ENCODE measurements around the gene TNFRSF8. TPM values are rescaled to one million over a fixed set of nuclear protein-coding genes. Genes with fewer than 3 reads are reported as not detected.

Gene TNFRSF8
- polyA plus RNA-seq, 1 of the 3 experiments (the other 2 are of a cell fraction): 0.07 TPM

DNA sequence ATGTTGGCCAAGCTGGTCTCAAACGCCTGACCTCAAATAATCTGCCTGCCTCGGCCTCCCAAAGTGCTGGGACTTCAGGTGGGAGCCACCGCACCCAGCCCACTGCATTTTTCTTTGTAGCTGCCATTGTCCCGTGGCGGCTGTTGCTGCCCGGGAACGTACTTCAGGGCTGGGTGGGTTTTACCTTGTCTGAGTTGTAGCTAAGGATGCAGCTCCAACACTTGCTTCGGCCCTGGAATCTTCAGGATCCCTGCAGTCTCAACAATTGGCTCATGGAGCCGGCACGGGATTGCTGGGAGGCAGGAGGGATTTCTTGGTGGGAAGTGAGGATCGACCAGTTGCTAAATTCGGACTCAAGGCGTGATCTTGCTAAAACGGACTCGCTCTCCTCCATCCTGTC lies 10.7 kb downstream of the TNFRSF8 start:
- no peaks in the 10 kb centered on the region for H3K36me3 ChIP-seq (replicated peaks in 1 of 2; ENCODE audit: control insufficient read depth in 1 of 2, insufficient read depth in 2 of 2, low read length in 1 of 2)
- H3K27ac ChIP-seq (ENCODE audit: low read depth in 2 of 2, low read length in 1 of 2): no peak overlapping the region
- no peak overlapping the region for H3K4me2 ChIP-seq
- TF ChIP-seq, protein P1, sequence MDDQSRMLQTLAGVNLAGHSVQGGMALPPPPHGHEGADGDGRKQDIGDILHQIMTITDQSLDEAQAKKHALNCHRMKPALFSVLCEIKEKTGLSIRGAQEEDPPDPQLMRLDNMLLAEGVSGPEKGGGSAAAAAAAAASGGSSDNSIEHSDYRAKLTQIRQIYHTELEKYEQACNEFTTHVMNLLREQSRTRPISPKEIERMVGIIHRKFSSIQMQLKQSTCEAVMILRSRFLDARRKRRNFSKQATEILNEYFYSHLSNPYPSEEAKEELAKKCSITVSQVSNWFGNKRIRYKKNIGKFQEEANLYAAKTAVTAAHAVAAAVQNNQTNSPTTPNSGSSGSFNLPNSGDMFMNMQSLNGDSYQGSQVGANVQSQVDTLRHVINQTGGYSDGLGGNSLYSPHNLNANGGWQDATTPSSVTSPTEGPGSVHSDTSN (IDR thresholded peaks at IDR 0.05): no peak
- no peak for TF ChIP-seq GABPA (IDR thresholded peaks at IDR 0.05; ENCODE audit: low read depth)
- TF ChIP-seq, protein P2, sequence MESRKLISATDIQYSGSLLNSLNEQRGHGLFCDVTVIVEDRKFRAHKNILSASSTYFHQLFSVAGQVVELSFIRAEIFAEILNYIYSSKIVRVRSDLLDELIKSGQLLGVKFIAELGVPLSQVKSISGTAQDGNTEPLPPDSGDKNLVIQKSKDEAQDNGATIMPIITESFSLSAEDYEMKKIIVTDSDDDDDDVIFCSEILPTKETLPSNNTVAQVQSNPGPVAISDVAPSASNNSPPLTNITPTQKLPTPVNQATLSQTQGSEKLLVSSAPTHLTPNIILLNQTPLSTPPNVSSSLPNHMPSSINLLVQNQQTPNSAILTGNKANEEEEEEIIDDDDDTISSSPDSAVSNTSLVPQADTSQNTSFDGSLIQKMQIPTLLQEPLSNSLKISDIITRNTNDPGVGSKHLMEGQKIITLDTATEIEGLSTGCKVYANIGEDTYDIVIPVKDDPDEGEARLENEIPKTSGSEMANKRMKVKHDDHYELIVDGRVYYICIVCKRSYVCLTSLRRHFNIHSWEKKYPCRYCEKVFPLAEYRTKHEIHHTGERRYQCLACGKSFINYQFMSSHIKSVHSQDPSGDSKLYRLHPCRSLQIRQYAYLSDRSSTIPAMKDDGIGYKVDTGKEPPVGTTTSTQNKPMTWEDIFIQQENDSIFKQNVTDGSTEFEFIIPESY (IDR thresholded peaks at IDR 0.05; ENCODE audit: borderline replicate concordance, low read depth): no peak
- TF ChIP-seq RAD21 (IDR thresholded peaks at IDR 0.05; ENCODE audit: low read length): no peak
- TF ChIP-seq FOXM1 (IDR thresholded peaks at IDR 0.05; ENCODE audit: low read depth): no peak
- TF ChIP-seq EZH2phosphoT487 (IDR thresholded peaks at IDR 0.05; ENCODE audit: borderline replicate concordance, low read depth): no peak
- TF ChIP-seq, protein P3, sequence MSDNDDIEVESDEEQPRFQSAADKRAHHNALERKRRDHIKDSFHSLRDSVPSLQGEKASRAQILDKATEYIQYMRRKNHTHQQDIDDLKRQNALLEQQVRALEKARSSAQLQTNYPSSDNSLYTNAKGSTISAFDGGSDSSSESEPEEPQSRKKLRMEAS (IDR thresholded peaks at IDR 0.05; ENCODE audit: low read depth): no peak
- TF ChIP-seq JUND (IDR thresholded peaks at IDR 0.05): no peak
- TF ChIP-seq, protein P4, sequence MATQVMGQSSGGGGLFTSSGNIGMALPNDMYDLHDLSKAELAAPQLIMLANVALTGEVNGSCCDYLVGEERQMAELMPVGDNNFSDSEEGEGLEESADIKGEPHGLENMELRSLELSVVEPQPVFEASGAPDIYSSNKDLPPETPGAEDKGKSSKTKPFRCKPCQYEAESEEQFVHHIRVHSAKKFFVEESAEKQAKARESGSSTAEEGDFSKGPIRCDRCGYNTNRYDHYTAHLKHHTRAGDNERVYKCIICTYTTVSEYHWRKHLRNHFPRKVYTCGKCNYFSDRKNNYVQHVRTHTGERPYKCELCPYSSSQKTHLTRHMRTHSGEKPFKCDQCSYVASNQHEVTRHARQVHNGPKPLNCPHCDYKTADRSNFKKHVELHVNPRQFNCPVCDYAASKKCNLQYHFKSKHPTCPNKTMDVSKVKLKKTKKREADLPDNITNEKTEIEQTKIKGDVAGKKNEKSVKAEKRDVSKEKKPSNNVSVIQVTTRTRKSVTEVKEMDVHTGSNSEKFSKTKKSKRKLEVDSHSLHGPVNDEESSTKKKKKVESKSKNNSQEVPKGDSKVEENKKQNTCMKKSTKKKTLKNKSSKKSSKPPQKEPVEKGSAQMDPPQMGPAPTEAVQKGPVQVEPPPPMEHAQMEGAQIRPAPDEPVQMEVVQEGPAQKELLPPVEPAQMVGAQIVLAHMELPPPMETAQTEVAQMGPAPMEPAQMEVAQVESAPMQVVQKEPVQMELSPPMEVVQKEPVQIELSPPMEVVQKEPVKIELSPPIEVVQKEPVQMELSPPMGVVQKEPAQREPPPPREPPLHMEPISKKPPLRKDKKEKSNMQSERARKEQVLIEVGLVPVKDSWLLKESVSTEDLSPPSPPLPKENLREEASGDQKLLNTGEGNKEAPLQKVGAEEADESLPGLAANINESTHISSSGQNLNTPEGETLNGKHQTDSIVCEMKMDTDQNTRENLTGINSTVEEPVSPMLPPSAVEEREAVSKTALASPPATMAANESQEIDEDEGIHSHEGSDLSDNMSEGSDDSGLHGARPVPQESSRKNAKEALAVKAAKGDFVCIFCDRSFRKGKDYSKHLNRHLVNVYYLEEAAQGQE (IDR thresholded peaks at IDR 0.05; ENCODE audit: low read depth, low read length): no peak
- TF ChIP-seq GATA2 (CRISPR knock-in tag; IDR thresholded peaks at IDR 0.05): no peak
- TF ChIP-seq SIN3A (IDR thresholded peaks at IDR 0.05; ENCODE audit: borderline replicate concordance, low read depth, low read length): no peak
- TF ChIP-seq POLR2AphosphoS5 (IDR thresholded peaks at IDR 0.05; ENCODE audit: low read depth, low read length): no peak
- no peak overlapping the region for H2AFZ ChIP-seq (ENCODE audit: low read depth)
- H3K4me1 ChIP-seq (ENCODE audit: control insufficient read depth in 1 of 2, insufficient read depth in 2 of 2, low read depth in 1 of 2, low read length in 1 of 2): no peaks in the 10 kb centered on the region
- H3F3A ChIP-seq (replicated peaks; ENCODE audit: insufficient read depth): no peaks in the 10 kb centered on the region
- no peaks in the 10 kb centered on the region for H3K9me2 ChIP-seq
- POLR2A ChIA-PET: no interaction called here
- no peak for DNase-seq
- H3K27me3 ChIP-seq (ENCODE audit: insufficient read depth): no peaks in the 10 kb centered on the region
- no peak overlapping the region for H3K9ac ChIP-seq
- no peaks in the 10 kb centered on the region for H3K79me2 ChIP-seq (ENCODE audit: insufficient read depth)
- CTCF ChIA-PET: interaction anchor here (2.3 kb wide), 1 partner anchor 51 kb away, joined by 8 read pairs; no protein-coding TSS in a partner anchor
- H3K4me3 ChIP-seq (ENCODE audit: low read depth in 2 of 2, low read length in 1 of 2): no peak overlapping the region
- no peaks in the 10 kb centered on the region for H4K20me1 ChIP-seq (ENCODE audit: insufficient read depth)
- H3K9me3 ChIP-seq: no peaks in the 10 kb centered on the region
- WGBS (ENCODE audit: low lambda C conversion rate): 79% methylated on average over 15 of the region's 15 CpGs
